Panc1 (cell line): ENCODE results near the gene BEND3.

Experiments
- POLR2AphosphoS5 ChIP-seq: IDR thresholded peaks from 2 replicates; pipeline ENCODE4 v1.6.1; 2012; ENCODE audit warnings: mild to moderate bottlenecking, low read depth, low read length, moderate library complexity
- TCF7L2 ChIP-seq: IDR thresholded peaks from 2 replicates; pipeline ENCODE4 v1.6.1; 2011; ENCODE audit warnings: mild to moderate bottlenecking, low read depth, low read length, inconsistent platforms
- TF ChIP-seq, protein P1 (sequence below): fragments of 450-650 bp; IDR thresholded peaks from 2 replicates; pipeline ENCODE4 v1.5.1; 2017; ENCODE audit warnings: mild to moderate bottlenecking
- TF ChIP-seq, protein P2 (sequence below), 2 experiments: IDR thresholded peaks; 2 replicates each; pipeline ENCODE4 v1.6.1; 2011 to 2012; ENCODE audit warnings: low read depth in 2 of 2, control low read depth in 1 of 2, low read length in 1 of 2, mild to moderate bottlenecking in 1 of 2, moderate library complexity in 1 of 2; ENCODE audit not compliant: insufficient read depth in 1 of 2

- TF ChIP-seq, protein P1, sequence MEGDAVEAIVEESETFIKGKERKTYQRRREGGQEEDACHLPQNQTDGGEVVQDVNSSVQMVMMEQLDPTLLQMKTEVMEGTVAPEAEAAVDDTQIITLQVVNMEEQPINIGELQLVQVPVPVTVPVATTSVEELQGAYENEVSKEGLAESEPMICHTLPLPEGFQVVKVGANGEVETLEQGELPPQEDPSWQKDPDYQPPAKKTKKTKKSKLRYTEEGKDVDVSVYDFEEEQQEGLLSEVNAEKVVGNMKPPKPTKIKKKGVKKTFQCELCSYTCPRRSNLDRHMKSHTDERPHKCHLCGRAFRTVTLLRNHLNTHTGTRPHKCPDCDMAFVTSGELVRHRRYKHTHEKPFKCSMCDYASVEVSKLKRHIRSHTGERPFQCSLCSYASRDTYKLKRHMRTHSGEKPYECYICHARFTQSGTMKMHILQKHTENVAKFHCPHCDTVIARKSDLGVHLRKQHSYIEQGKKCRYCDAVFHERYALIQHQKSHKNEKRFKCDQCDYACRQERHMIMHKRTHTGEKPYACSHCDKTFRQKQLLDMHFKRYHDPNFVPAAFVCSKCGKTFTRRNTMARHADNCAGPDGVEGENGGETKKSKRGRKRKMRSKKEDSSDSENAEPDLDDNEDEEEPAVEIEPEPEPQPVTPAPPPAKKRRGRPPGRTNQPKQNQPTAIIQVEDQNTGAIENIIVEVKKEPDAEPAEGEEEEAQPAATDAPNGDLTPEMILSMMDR: no peak
- no peak for TF ChIP-seq POLR2AphosphoS5
- TF ChIP-seq TCF7L2: peak; percentile 32; the same call in 1 of the 2 replicates
- TF ChIP-seq, protein P2, sequence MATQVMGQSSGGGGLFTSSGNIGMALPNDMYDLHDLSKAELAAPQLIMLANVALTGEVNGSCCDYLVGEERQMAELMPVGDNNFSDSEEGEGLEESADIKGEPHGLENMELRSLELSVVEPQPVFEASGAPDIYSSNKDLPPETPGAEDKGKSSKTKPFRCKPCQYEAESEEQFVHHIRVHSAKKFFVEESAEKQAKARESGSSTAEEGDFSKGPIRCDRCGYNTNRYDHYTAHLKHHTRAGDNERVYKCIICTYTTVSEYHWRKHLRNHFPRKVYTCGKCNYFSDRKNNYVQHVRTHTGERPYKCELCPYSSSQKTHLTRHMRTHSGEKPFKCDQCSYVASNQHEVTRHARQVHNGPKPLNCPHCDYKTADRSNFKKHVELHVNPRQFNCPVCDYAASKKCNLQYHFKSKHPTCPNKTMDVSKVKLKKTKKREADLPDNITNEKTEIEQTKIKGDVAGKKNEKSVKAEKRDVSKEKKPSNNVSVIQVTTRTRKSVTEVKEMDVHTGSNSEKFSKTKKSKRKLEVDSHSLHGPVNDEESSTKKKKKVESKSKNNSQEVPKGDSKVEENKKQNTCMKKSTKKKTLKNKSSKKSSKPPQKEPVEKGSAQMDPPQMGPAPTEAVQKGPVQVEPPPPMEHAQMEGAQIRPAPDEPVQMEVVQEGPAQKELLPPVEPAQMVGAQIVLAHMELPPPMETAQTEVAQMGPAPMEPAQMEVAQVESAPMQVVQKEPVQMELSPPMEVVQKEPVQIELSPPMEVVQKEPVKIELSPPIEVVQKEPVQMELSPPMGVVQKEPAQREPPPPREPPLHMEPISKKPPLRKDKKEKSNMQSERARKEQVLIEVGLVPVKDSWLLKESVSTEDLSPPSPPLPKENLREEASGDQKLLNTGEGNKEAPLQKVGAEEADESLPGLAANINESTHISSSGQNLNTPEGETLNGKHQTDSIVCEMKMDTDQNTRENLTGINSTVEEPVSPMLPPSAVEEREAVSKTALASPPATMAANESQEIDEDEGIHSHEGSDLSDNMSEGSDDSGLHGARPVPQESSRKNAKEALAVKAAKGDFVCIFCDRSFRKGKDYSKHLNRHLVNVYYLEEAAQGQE (IDR thresholded peaks at IDR 0.05; ENCODE audit: insufficient read depth in 1 of 2, low read depth in 2 of 2, low read length in 1 of 2): no peak
Measured at GRCh38 chr6:107116328-107116892, 1.1 kb upstream of the BEND3 start.
